Activated naive CD4-positive, alpha-beta T cell treated with anti-CD3 and anti-CD28 coated beads, Interleukin-2, amount 50 U/mL, for 24 hours (primary cell): Measurements from ENCODE around the gene SPG21.

ENCODE experiments used
- H3K27ac Mint-ChIP-seq: one replicate; pipeline ENCODE4 v1.8.0; 2021; ENCODE audit warnings: mild to moderate bottlenecking, mixed read lengths
- H3K27me3 Mint-ChIP-seq: one replicate; pipeline ENCODE4 v1.8.0; 2021; ENCODE audit warnings: mixed read lengths
- H3K36me3 Mint-ChIP-seq: one replicate; pipeline ENCODE4 v1.8.0; 2021; ENCODE audit warnings: mixed read lengths
- H3K4me1 Mint-ChIP-seq: one replicate; pipeline ENCODE4 v1.8.0; 2021; ENCODE audit warnings: mixed read lengths
- H3K4me3 Mint-ChIP-seq: one replicate; pipeline ENCODE4 v1.8.0; 2021; ENCODE audit warnings: mild to moderate bottlenecking, mixed read lengths
- H3K9me3 Mint-ChIP-seq: one replicate; pipeline ENCODE4 v1.8.0; 2021; ENCODE audit warnings: mixed read lengths

Gene SPG21

GRCh38 chr15:65008983-65009382, 19.3 kb upstream of the SPG21 start:
- H3K4me3 Mint-ChIP-seq = no peak overlapping the region
- no peak overlapping the region for H3K27ac Mint-ChIP-seq
- H3K36me3 Mint-ChIP-seq = peaks cover 14% of the 10 kb centered on the region
- no peaks in the 10 kb centered on the region for H3K27me3 Mint-ChIP-seq
- no peaks in the 10 kb centered on the region for H3K9me3 Mint-ChIP-seq
- H3K4me1 Mint-ChIP-seq = no peaks in the 10 kb centered on the region

DNA sequence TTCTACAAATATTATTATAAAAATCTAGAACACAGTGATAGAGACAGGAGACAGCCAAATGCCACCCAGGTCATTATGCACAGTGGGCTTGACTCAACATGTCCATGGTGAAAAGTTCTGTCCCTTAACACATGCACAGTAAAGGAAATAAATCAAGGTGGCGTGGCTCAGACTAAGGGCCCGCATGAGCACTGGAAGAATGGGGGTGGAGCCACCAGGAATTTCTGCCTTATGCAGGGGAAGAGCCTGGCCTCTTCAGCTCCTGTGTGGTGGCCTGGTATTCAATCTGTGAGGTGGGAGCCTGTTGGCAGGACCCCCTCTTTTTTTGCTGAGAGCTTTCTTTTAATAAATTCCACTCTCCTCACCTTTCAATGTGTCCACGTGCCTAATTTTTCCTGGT, 17.2 kb upstream of the SPG21 start:
- Mint-ChIP-seq H3K36me3 (peaks cover 3% of the 10 kb centered on the region), H3K27me3 (no peaks in the 10 kb centered on the region), H3K27ac (no peak overlapping the region), H3K4me1 (no peaks in the 10 kb centered on the region), H3K9me3 (no peaks in the 10 kb centered on the region), H3K4me3 (no peak overlapping the region)

GRCh38 chr15:65004993-65005392, 15.3 kb upstream of the SPG21 start:
- peaks cover 2% of the 10 kb centered on the region for H3K36me3 Mint-ChIP-seq
- no peaks in the 10 kb centered on the region for H3K27me3 Mint-ChIP-seq
- H3K27ac Mint-ChIP-seq = no peak overlapping the region
- H3K4me1 Mint-ChIP-seq = no peaks in the 10 kb centered on the region
- H3K9me3 Mint-ChIP-seq = no peaks in the 10 kb centered on the region
- no peak overlapping the region for H3K4me3 Mint-ChIP-seq

DNA sequence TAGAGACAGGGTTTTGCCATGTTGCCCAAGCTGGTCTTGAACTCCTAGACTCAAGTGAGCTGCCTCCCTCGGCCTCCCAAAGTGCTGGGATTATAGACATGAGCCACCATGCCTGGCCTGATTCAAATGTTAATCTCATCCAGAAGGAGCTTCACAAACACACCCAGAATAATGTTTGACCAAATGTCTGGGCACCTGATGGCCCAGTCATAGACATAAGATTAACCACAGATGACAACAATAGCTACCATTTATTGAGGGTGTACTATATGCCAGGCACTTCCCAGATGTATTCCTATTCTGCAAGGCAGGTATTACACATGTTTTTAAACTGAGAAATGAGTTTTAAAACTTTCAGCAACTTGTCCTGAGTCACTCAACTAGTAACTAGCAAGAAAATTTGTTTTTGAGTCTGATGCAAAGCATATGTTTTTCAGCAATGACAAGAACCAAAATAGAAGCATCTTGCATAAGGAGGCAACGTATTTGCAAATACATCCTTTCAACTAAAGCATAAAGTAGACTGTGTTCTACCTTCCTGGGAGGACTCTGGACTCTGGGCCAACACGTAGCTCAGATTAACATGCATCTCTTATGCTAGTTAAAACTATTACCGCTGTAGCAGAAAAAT, 8.1 kb upstream of the SPG21 start:
- H3K9me3 Mint-ChIP-seq = no peaks in the 10 kb centered on the region
- H3K4me3 Mint-ChIP-seq = no peak overlapping the region
- peaks cover 3% of the 10 kb centered on the region for H3K4me1 Mint-ChIP-seq
- no peaks in the 10 kb centered on the region for H3K36me3 Mint-ChIP-seq
- no peak overlapping the region for H3K27ac Mint-ChIP-seq
- H3K27me3 Mint-ChIP-seq = no peaks in the 10 kb centered on the region

GRCh38 chr15:64997066-64997465, 7.4 kb upstream of the SPG21 start:
- no peaks in the 10 kb centered on the region for H3K36me3 Mint-ChIP-seq

DNA sequence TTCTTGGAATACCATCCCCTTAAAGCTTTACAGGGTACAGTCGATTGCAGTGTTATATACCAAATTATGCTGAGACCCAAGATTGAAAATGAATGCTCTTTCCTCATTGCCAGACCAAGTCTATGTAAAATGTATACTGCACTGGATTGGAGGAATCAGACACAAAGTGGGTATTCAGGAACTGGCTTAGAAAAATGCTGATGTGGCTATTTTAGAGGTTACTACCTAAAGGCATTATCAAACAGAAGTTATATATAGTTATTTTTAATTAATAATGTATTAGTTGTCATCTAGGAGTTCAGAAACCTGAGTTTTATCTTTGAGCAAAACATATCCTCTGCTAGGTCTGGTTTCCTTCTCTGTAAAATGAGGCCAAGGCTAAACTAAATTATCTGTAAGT, 3.6 kb upstream of the SPG21 start:
- H3K9me3 Mint-ChIP-seq = no peaks in the 10 kb centered on the region
- no peaks in the 10 kb centered on the region for H3K27me3 Mint-ChIP-seq
- H3K4me1 Mint-ChIP-seq = peaks cover 23% of the 10 kb centered on the region
- no peak overlapping the region for H3K27ac Mint-ChIP-seq
- no peak overlapping the region for H3K4me3 Mint-ChIP-seq
- H3K36me3 Mint-ChIP-seq = peaks cover 1% of the 10 kb centered on the region

More at GRCh38 chr15:64997066-64997465, 7.4 kb upstream of the SPG21 start:
- Mint-ChIP-seq H3K4me1 (peaks cover 3% of the 10 kb centered on the region), H3K27ac (no peak overlapping the region), H3K9me3 (no peaks in the 10 kb centered on the region), H3K4me3 (no peak overlapping the region), H3K27me3 (no peaks in the 10 kb centered on the region)

- no peak overlapping the region for H3K4me3 Mint-ChIP-seq
- H3K9me3 Mint-ChIP-seq = no peaks in the 10 kb centered on the region
- H3K4me1 Mint-ChIP-seq = peaks cover 38% of the 10 kb centered on the region
- no peak overlapping the region for H3K27ac Mint-ChIP-seq
- H3K36me3 Mint-ChIP-seq = peaks cover 1% of the 10 kb centered on the region
- H3K27me3 Mint-ChIP-seq = no peaks in the 10 kb centered on the region
Measured at GRCh38 chr15:64991536-64992135, 1.9 kb upstream of the SPG21 start.

DNA sequence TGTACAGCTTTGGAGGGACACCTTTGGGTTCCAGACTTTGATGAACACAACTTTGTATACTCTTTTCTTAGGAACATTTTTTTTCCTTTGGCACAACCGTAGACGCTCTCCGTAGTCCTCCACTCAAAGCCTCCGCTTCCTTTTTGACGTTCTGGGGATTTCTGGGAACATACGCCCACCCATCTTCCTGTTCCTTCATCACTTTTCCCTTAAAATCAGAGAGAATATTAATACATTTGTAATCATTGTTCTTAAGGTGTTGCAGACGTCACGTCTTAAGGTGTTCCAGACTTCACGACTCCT, 405 bp upstream of the SPG21 start:
- peaks cover 1% of the 10 kb centered on the region for H3K36me3 Mint-ChIP-seq
- no peaks in the 10 kb centered on the region for H3K27me3 Mint-ChIP-seq
- peak overlapping the region; percentile 84 for H3K27ac Mint-ChIP-seq
- peaks cover 48% of the 10 kb centered on the region for H3K4me1 Mint-ChIP-seq
- H3K9me3 Mint-ChIP-seq = no peaks in the 10 kb centered on the region
- H3K4me3 Mint-ChIP-seq = peak overlapping the region; percentile 96

DNA sequence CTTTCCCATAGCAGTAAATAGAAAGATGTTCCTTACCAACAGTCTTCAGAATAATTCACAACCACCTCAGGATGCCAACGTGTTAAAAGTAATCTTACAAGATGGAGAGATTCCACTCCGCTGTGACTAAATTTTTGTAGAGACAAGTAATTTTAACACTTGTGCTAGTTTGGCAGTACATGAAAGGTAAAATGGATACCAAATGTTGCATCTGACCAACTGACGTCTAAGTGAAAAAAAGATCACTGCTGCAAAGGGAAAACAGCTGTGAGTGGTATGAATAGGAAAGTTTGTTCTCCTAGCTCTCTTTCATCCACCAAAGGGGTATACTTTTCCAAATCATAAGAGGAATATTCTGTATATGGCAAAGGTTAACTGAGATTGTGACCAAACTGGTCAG, 2.6 kb downstream of the SPG21 start:
- H3K4me3 Mint-ChIP-seq = peak overlapping the region; percentile 0
- H3K27ac Mint-ChIP-seq = no peak overlapping the region
- H3K9me3 Mint-ChIP-seq = no peaks in the 10 kb centered on the region
- peaks cover 54% of the 10 kb centered on the region for H3K4me1 Mint-ChIP-seq
- H3K36me3 Mint-ChIP-seq = peaks cover 1% of the 10 kb centered on the region
- no peaks in the 10 kb centered on the region for H3K27me3 Mint-ChIP-seq

DNA sequence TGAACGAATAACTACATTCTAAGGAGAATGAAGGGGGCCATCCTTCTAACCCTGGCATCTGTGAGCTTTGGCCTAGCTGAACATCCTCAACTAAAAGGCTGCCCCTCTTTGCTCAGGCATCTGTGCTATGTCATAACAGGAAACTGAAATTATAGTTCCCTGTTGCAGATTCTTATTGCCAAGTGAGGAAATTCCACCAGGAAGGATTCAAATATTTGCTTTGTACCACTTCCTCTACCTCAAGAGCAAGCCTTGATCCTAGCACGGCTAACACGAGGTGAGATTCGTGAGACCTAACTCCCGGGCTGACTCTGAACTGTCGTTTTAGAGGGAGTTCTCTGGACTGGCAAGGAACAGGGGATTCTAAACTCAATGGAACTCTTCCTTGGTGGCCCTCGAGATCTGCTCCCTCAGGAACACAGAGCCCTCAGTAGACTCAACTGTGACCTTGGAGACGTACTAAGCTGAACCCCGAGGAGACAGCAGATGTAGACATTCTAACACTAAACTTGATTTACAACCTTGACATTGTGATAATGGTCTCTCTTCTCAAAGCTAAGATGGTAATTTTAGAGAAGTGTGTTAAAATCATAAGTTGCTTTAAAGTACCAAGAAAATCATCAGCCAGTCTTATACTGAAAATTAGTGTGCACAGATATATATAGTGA, 4.2 kb downstream of the SPG21 start:
- H3K4me1 Mint-ChIP-seq = peaks cover 50% of the 10 kb centered on the region
- no peaks in the 10 kb centered on the region for H3K27me3 Mint-ChIP-seq
- no peaks in the 10 kb centered on the region for H3K9me3 Mint-ChIP-seq
- peak overlapping the region; percentile 26 for H3K4me3 Mint-ChIP-seq
- peak overlapping the region; percentile 23 for H3K27ac Mint-ChIP-seq
- H3K36me3 Mint-ChIP-seq = peaks cover 1% of the 10 kb centered on the region

- Mint-ChIP-seq H3K4me3 (no peak overlapping the region), H3K27me3 (no peaks in the 10 kb centered on the region), H3K27ac (peak overlapping the region; percentile 8), H3K4me1 (peaks cover 33% of the 10 kb centered on the region), H3K36me3 (peaks cover 5% of the 10 kb centered on the region), H3K9me3 (no peaks in the 10 kb centered on the region)
Measured at GRCh38 chr15:64982472-64982871, 7.2 kb downstream of the SPG21 start.

DNA sequence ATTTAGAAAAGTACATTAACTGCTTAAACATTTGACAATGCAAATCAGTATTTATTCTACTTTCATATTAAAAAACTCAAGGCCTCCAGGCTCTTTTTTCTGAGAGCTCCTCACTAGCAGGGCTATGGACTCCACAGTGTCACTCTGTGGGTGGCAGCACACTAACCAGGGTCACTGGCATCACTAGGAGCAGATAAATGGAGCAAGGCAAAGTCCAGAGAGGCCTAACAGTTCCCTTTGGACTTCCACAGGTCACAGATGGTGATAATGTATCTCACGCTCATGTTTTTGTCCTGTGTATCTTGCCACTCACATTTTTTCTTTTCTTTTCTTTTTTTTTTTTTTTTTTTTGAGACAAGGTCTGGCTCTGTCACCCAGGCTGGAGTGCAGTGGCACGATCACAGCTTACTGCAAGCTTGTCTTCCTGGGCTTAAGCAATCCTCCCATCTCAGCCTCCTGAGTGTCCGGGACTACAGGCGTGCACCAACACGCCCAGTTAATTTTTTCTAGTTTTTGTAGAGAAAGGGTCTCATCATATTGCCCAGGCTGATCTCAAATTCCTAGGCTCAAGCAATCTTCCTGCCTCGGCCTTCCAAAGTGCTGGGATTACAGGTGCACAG, 7.8 kb downstream of the SPG21 start:
- Mint-ChIP-seq H3K36me3 (peaks cover 5% of the 10 kb centered on the region), H3K9me3 (no peaks in the 10 kb centered on the region), H3K4me3 (no peak overlapping the region)

GRCh38 chr15:64979252-64979710, 10.4 kb downstream of the SPG21 start:
- Mint-ChIP-seq H3K27ac (no peak overlapping the region), H3K36me3 (peaks cover 9% of the 10 kb centered on the region), H3K4me1 (peaks cover 11% of the 10 kb centered on the region), H3K9me3 (no peaks in the 10 kb centered on the region), H3K27me3 (no peaks in the 10 kb centered on the region), H3K4me3 (no peak overlapping the region)

More for the DNA sequence above, 7.8 kb downstream of the SPG21 start:
- Mint-ChIP-seq H3K27me3 (no peaks in the 10 kb centered on the region), H3K4me1 (peaks cover 27% of the 10 kb centered on the region), H3K27ac (peak overlapping the region; percentile 8)

- H3K36me3 Mint-ChIP-seq = peaks cover 12% of the 10 kb centered on the region
- no peaks in the 10 kb centered on the region for H3K9me3 Mint-ChIP-seq
- H3K4me1 Mint-ChIP-seq = peaks cover 6% of the 10 kb centered on the region
- H3K27ac Mint-ChIP-seq = no peak overlapping the region
- no peak overlapping the region for H3K4me3 Mint-ChIP-seq
- no peaks in the 10 kb centered on the region for H3K27me3 Mint-ChIP-seq
Measured at GRCh38 chr15:64975390-64975789, 14.3 kb downstream of the SPG21 start.

- Mint-ChIP-seq H3K4me3 (no peak overlapping the region), H3K27me3 (no peaks in the 10 kb centered on the region), H3K36me3 (peaks cover 13% of the 10 kb centered on the region), H3K27ac (no peak overlapping the region), H3K9me3 (no peaks in the 10 kb centered on the region), H3K4me1 (no peaks in the 10 kb centered on the region)
Measured at GRCh38 chr15:64970698-64971097, 19.0 kb downstream of the SPG21 start.

DNA sequence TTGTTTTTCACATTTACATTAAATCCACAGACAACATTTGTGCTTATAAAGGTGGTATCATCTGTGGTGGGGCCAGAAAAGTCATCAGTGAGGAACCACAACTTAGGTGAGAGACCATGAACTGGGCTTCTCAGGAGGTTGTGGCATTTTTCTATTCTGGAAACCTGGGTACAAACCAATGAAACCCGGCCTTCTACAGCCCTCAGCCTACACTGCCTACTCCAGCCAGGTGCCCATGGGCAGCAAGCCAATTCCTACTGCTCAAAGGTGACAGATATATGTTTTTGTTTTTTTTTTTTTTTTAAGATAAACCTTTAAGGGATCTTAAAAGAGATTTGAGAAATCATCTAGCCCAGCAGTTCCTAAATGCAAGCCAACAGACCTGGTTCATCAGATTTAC, 20.3 kb downstream of the SPG21 start:
- no peaks in the 10 kb centered on the region for H3K4me1 Mint-ChIP-seq
- no peak overlapping the region for H3K27ac Mint-ChIP-seq
- no peaks in the 10 kb centered on the region for H3K9me3 Mint-ChIP-seq
- H3K27me3 Mint-ChIP-seq = no peaks in the 10 kb centered on the region
- no peak overlapping the region for H3K4me3 Mint-ChIP-seq
- H3K36me3 Mint-ChIP-seq = peaks cover 11% of the 10 kb centered on the region
